ENCODE results near the gene KIF3A.

DNA sequence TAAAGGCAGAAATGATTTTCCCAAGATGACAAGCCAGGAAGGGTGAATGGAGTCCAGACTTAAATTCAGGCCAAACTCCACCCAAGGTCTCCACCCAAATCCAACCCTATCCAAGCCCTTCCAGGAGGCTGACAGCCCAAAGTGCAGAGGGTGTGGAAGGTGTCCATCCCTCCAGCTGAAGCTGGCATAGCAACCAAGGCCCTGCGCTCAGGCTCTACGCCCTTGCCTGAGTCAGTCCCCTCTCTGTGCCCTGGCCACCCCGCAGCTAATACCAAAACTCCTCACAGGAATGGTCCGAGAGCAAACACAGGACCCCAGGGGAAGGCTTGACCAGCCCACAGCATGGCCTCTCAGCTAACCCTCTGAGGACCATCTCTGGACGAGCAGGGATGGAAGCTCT is 37.5 kb upstream of the KIF3A start:
- TF ChIP-seq, protein P1, sequence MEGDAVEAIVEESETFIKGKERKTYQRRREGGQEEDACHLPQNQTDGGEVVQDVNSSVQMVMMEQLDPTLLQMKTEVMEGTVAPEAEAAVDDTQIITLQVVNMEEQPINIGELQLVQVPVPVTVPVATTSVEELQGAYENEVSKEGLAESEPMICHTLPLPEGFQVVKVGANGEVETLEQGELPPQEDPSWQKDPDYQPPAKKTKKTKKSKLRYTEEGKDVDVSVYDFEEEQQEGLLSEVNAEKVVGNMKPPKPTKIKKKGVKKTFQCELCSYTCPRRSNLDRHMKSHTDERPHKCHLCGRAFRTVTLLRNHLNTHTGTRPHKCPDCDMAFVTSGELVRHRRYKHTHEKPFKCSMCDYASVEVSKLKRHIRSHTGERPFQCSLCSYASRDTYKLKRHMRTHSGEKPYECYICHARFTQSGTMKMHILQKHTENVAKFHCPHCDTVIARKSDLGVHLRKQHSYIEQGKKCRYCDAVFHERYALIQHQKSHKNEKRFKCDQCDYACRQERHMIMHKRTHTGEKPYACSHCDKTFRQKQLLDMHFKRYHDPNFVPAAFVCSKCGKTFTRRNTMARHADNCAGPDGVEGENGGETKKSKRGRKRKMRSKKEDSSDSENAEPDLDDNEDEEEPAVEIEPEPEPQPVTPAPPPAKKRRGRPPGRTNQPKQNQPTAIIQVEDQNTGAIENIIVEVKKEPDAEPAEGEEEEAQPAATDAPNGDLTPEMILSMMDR (IDR thresholded peaks at IDR 0.05) = no peak
- TF ChIP-seq POLR2A (IDR thresholded peaks at IDR 0.05) = no peak

All from prostate gland (tissue), 2 donors.